Subcutaneous adipose tissue (tissue), 4 donors: ENCODE data around the gene FOXA2. TPM values are rescaled to one million over a fixed set of nuclear protein-coding genes. Genes with fewer than 3 reads are reported as not detected.

Experiments
- total RNA-seq, 4 donors: library from RNA; depleted of rRNA; stranded (reverse); fragments of >200 nt; gene quantifications; one replicate each; pipeline ENCODE4 v1.1.0, GENCODE V29; 2016
- TF ChIP-seq, protein P1 (sequence below): fragments of 450-650 bp; IDR thresholded peaks from one replicate; pipeline ENCODE4 v1.5.1; 2016; ENCODE audit warnings: low read depth, mild to moderate bottlenecking, control low read depth, antibody characterized with exemption, moderate library complexity

FOXA2 gene
- total RNA-seq, 4 donors from 2014 or later, result not detected

DNA sequence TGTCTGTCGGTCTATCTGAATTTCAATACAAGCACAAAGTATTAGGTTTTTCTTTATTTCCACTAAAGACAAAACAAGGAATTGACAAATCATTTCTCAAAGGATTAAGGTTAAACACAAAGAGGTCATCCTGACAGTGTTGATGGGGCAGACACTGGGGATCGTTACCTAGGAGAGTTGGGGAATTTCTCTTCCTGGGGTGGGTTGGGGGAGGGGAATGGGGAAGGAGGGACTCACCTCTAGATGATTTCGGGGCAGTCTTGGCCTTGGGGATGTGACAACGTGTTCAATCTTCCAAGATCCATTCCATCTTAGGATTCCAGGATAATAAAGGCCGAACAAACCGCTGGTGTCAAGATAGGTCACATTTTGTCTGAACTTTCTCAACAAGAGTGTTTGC is 35.4 kb upstream of the FOXA2 start:
- TF ChIP-seq, protein P1, sequence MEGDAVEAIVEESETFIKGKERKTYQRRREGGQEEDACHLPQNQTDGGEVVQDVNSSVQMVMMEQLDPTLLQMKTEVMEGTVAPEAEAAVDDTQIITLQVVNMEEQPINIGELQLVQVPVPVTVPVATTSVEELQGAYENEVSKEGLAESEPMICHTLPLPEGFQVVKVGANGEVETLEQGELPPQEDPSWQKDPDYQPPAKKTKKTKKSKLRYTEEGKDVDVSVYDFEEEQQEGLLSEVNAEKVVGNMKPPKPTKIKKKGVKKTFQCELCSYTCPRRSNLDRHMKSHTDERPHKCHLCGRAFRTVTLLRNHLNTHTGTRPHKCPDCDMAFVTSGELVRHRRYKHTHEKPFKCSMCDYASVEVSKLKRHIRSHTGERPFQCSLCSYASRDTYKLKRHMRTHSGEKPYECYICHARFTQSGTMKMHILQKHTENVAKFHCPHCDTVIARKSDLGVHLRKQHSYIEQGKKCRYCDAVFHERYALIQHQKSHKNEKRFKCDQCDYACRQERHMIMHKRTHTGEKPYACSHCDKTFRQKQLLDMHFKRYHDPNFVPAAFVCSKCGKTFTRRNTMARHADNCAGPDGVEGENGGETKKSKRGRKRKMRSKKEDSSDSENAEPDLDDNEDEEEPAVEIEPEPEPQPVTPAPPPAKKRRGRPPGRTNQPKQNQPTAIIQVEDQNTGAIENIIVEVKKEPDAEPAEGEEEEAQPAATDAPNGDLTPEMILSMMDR, result no peak

DNA sequence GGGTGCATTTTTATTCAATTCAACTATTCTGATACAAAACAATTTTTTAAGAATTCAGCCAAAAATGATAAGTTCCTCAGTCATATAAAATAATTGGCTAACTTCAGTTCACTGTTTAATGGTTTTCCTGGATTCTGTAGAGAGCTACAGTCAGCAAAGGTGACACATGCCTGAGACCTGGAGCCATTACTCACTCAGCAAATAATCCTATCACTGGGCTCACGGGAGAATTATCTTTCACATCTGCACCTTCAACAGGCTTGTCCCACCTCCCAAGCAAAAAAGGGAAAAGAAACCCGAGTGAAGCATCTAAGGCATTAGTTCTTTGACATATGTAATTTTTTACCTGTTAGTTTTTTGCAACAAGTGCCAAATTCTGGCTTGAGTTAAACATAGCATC is 34.9 kb upstream of the FOXA2 start:
- TF ChIP-seq, protein P1, result no peak

DNA sequence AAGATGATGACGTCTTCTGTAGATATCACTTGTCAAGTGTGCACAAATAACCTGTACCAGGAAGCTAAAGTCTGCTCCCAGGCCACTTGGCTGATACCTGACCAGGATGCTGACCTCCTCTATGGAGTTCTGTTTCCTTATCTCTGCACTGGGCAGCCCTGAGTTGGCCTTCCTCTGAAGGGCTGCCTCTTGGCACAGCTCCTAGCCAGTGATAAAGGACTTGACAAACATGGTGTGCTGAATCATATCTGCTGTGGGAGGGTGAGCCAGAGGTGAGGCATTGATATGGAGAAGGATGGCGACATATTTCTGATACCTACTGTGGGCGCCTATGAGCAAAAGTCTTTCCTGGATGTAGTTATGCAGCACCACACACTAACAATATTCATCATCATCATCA is 32.8 kb upstream of the FOXA2 start:
- TF ChIP-seq, protein P1, result no peak

DNA sequence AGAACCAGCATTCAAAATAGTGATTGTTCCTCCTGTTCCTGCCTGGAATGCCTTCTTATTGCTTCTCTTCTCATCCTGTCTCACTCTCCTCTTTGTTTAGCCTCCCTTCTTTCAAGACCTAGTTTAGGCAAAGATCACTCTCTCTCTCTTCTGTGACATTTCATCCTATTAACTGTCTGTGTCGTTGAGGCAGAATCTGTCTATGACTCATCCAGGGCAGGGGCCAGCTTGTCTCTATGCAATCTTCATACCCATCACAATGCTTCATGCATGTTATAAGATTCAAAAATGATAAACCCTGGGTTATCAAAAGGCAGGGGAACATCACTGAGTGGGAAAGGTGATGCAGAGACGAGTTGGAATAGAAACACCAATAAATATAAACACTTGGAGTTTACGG is 32.2 kb upstream of the FOXA2 start:
- TF ChIP-seq, protein P1, result no peak

DNA sequence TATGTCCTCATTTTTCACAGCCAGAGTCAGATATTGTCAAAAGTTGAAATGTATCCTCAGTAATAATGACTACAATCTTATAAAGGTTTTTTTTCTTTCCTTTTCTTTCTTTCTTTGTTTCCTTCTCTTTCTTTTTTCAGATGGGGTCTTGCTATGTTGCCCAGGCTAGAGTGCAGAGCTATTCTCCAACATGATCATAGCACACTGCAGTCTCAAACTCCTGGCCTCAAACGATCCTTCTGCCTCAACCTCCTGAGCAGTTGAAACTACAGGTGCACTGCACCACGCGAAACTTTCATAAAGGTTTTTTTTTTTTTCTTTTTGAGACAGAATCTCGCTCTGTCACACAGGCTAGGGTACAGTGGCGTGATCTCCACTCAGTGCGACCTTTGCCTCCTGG is 31.1 kb upstream of the FOXA2 start:
- TF ChIP-seq, protein P1, result no peak

DNA sequence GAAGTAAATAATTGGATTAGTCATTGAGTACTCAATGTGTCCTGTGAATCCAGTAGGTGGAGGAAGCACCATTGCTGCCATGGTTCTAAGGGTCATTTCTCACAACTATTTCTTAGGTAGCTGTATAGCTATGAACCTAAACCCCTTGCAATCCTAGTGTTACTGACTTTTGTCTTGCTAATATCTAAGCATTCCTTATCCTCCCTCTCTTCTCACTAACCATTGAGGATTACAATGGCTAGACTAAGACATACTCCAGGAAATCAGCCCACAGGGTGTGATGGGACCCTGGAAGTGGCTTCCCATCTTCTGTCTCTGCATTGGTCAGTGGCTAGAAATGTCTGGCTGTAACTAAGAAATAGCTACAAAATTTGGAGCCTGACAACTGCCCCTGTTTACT is 27.3 kb upstream of the FOXA2 start:
- TF ChIP-seq, protein P1, result no peak

DNA sequence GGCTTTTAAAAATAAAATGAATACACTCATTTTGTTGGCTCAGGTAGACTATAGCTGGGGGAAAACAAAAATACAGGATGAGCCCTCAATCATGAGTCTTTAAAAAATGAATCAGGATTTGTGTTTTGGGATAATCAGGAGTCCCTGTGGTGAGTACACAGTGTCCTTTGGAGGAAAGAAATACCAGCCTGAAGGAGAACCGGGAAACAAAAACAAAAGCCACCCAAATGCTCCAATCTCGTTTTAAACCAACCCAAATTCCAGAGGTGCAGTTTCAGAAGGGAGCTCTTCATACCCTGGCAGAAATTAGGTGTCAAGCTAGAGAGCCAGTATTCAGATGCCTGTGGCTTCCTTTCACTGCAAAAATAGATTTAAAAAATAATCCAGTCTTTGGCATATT is 23.3 kb upstream of the FOXA2 start:
- TF ChIP-seq, protein P1, result no peak
